Measurements from ENCODE around the gene PTPRN2.

The PTPRN2 gene

GRCh38 chr7:158400601-158401225 lies 186.9 kb downstream of the PTPRN2 start:
- no peak for DNase-seq (ENCODE audit: low read depth)

GRCh38 chr7:158399762-158400161 lies 187.9 kb downstream of the PTPRN2 start:
- no peak for DNase-seq (ENCODE audit: low read depth)

- DNase-seq (ENCODE audit: low read depth), result no peak
These were observed 188.9 kb downstream of the PTPRN2 start for GRCh38 chr7:158398750-158399149.

- no peak for DNase-seq (ENCODE audit: low read depth)
These were observed 189.7 kb downstream of the PTPRN2 start for GRCh38 chr7:158397885-158398284.

- DNase-seq (ENCODE audit: low read depth), result no peak
These were observed 190.4 kb downstream of the PTPRN2 start for GRCh38 chr7:158396982-158397862.

- no peak for DNase-seq (ENCODE audit: low read depth)
These were observed 191.2 kb downstream of the PTPRN2 start for GRCh38 chr7:158396301-158396905.

- no peak for DNase-seq (ENCODE audit: low read depth)
These were observed 191.8 kb downstream of the PTPRN2 start for GRCh38 chr7:158395780-158396278.

- DNase-seq (ENCODE audit: low read depth), result no peak
These were observed 192.3 kb downstream of the PTPRN2 start for GRCh38 chr7:158395349-158395748.

GRCh38 chr7:158394936-158395335 lies 192.7 kb downstream of the PTPRN2 start:
- DNase-seq (ENCODE audit: low read depth), result no peak

GRCh38 chr7:158393926-158394625 lies 193.5 kb downstream of the PTPRN2 start:
- DNase-seq (ENCODE audit: low read depth), result no peak

GRCh38 chr7:158392251-158392650 lies 195.4 kb downstream of the PTPRN2 start:
- no peak for DNase-seq (ENCODE audit: low read depth)

- no peak for DNase-seq (ENCODE audit: low read depth)
These were observed 196.1 kb downstream of the PTPRN2 start for GRCh38 chr7:158391541-158391940.

GRCh38 chr7:158391141-158391540 lies 196.5 kb downstream of the PTPRN2 start:
- no peak for DNase-seq (ENCODE audit: low read depth)

- no peak for DNase-seq (ENCODE audit: low read depth)
These were observed 197.2 kb downstream of the PTPRN2 start for GRCh38 chr7:158390460-158390859.

GRCh38 chr7:158389514-158390425 lies 197.9 kb downstream of the PTPRN2 start:
- no peak for DNase-seq (ENCODE audit: low read depth)

- no peak for DNase-seq (ENCODE audit: low read depth)
These were observed 198.7 kb downstream of the PTPRN2 start for GRCh38 chr7:158388928-158389327.

GRCh38 chr7:158388072-158388471 lies 199.6 kb downstream of the PTPRN2 start:
- DNase-seq (ENCODE audit: low read depth), result no peak

GRCh38 chr7:158387546-158387891 lies 200.1 kb downstream of the PTPRN2 start:
- DNase-seq (ENCODE audit: low read depth), result no peak

GRCh38 chr7:158386866-158387545 lies 200.6 kb downstream of the PTPRN2 start:
- no peak for DNase-seq (ENCODE audit: low read depth)

- DNase-seq (ENCODE audit: low read depth), result no peak
These were observed 201.3 kb downstream of the PTPRN2 start for GRCh38 chr7:158386355-158386618.
